Dermis blood vessel endothelial cell (primary cell): ENCODE measurements around the gene NBPF11. TPM values are rescaled to one million over a fixed set of nuclear protein-coding genes. Genes with fewer than 3 reads are reported as not detected.

Experiments
- total RNA-seq: library from RNA; depleted of rRNA; stranded (reverse); fragments of >200 nt; gene quantifications from 2 replicates; pipeline ENCODE4 v1.2.3, GENCODE V29; 2014

NBPF11 gene
- total RNA-seq, 1 donor from 2014 or later = 5.1 TPM

Other genes starting within 250 kb of the NBPF11 start
- gene GJA8, start 249.5 kb downstream of the NBPF11 start, total RNA-seq = not detected in 2 replicates
- 11.4 and 16.0 TPM in 2 replicates for gene GPR89B, start 223.9 kb downstream of the NBPF11 start, total RNA-seq